Right kidney (tissue), 1 donor: ENCODE results near the gene EID3.
"Not testable (repeated sequence)": the region's sequence is repeated elsewhere in the genome, so short reads cannot be mapped to it uniquely, and the experiment has no call there.

Source experiments
- DNase-seq: peaks from one replicate; pipeline ENCODE4 v3.0.0-alpha.2; 2016

EID3 gene

DNA sequence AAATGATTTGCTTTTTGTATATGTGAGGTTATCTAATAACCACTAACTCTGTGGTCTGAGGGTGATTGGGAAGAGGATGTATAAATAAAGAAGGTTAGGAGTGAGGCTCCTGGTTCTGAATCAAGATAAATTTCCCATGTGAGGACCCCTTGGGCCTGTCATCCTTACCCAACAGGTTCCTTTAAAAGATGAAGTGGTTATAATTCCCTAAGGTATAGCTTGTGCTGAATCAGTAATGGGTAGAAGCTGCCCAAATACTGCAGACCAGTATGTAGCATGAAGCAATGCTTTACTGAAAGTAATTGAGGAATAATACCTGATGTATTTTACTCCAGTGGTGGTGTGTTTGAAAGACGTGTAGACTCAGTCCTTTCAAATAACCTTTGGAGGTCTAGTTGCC lies 8.7 kb downstream of the EID3 start:
- DNase-seq, result no peak

DNA sequence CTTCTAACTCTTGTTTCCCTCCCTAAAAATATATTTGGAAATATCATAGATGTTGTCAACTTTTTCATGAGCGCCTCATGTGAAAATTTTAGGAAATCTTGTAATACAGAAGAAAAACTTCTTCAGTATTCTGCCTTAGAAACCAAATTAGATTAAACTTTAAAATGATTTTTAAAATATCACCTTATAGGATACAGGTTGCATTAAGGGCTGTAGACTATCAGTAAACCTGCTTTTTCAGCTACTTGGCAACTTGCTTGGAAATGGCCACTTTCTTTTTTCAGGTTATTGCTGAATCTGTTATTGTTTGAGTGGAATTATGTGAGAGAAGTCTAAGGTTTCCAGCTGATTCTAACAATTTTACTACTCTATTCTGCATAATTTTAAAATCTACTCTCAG lies 9.1 kb downstream of the EID3 start:
- no peak for DNase-seq

DNA sequence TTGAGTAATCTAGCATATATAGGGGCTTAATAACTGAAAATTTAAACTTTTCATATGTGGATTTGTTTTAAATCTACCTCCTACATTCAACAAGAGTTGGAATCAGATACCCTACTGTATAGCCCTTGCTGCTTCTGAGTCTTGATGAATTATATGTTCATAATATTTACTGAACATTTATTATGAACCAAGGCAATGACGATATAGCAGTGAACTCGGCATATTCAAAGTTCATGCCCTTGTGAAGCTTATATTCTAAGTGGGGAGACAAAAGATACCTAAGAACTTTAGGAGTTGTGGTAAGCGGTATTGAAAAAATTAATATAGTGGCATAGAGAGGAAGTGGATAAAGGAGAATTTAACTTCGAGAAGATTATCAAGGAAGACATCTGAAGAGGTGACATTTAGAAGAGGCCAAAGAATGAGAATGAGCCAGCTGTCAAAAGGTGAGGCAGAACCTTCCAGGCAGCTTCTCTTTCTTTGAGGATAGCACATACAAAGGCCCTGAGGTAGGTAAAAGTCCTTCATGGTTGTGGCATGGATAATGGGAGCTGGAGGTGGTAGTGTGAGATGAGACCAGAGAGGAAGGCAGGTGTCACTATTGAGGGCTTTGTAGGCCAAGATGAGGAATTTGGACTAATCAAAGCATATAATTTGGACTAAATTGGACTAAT lies 10.2 kb downstream of the EID3 start:
- DNase-seq, result no peak

DNA sequence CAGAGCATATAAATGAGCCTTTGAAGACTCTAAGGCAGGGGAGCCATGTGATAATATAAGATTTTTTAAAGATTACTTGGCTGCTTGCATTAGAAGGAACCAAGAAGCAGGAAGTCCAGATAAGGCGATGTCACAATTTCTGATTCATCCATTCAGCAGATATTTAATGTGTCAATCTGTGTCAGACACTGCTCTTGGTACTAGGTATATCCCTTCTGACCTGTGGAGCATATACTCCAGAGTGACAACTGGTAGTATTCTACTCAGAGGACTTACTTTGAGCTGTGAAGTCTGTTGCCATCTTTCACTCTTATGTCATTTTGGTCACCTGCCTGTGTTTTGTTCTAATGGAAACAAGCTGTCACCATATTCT lies 10.7 kb downstream of the EID3 start:
- no peak for DNase-seq

DNA sequence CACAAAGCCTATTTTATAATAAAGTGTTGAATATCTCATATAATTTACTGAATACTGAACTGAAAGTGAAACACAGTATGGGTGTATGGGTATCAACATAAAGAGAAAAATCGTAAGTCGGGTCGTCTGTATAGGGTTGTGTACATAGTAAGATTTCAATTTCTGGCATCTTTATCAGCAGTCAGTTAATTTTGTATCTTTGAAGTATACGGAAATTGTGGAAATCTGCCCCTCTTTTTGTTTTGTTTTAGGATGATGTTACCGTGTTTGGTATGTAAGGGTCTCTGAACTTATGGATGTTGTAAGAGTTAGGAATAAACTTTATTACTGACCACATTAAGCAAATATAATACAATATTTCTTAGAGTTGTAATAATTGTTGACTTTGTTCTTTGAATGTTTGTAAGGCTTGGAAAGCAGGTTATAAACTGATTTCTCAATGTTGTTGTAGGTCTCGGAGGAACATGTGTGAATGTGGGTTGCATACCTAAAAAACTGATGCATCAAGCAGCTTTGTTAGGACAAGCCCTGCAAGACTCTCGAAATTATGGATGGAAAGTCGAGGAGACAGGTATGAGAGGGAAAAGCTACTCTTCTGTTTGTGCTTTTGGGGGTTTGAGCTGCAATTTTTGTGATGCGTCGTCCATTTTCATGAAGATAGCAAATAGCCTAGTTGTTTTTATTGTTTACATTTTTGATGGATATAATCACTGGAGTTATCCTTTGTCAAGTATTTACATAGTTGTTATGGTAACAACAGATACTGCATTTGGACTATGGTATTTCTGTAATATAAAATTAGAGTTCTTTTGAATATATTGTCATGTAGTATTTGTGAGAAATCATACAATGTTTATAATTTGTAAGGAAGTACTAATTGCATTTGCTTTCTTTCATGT lies 12.0 kb downstream of the EID3 start:
- DNase-seq, result no peak

DNA sequence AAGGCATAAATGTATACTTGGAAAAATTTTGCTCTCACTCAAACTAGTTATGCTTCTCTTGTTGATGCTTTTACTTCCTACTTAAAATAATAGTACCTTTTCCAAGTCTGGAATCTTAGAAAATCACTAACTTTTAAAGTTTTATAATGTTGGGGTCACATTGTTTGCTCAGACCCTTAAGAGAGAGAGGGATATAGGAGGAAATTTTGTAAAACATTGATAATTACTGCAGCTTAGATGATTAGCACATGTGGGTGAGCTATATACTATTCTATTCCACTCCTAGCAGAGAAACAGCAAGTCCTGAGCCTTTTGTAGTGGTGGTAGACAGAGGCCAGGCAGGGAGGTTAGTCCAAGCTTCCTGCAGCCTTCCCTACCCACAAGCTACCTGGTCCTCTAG lies 13.4 kb downstream of the EID3 start:
- DNase-seq, result no peak

DNA sequence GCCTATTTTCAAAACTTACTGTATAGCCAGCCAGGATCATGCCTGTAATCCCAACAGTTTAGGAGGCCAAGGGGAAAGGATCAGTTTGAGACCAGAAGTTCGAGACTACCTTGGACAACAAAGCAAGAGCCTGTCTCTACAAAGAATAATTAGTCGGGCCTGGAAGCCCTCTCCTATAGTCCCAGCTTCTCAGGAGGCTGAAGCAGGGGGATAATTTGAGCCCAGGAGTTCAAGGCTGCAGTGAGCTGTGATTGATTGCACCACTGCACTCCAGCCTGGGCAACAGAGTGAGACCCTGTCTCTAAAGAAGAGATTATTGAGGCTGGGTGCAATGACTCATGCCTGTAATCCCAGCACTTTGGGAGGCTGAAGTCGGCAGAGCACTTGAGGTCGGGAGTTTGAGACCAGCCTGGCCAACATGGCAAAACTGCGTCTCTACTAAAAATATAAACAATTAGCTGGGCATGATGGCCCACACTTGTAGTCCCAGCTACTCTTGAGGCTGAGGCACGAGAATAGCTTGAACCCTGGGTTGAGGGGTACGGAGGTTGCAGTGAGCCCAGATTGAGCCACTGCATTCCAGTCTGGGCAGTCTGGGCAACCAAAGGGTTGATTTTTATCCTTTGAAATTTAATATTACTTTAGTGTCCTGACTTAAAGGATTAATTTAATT lies 14.1 kb downstream of the EID3 start:
- no peak for DNase-seq

DNA sequence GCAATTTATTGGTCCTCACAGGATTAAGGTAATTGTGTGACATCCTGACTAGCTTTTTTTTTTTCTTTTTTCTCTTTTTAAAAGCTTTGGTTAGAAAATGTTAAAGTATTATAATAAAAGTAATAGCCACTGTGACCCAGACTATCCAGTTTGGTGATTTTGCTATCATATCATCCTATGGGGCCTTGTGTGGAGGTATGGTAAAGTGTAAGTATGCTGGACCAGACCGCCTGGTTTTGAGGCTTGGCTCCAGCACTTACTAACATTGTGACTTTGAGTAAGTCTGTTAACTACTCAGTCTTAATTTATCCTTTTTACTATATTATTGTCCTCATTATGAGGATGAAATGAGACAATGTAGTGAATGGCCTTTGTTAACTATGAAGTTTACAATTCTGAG lies 15.5 kb downstream of the EID3 start:
- DNase-seq, result no peak

DNA sequence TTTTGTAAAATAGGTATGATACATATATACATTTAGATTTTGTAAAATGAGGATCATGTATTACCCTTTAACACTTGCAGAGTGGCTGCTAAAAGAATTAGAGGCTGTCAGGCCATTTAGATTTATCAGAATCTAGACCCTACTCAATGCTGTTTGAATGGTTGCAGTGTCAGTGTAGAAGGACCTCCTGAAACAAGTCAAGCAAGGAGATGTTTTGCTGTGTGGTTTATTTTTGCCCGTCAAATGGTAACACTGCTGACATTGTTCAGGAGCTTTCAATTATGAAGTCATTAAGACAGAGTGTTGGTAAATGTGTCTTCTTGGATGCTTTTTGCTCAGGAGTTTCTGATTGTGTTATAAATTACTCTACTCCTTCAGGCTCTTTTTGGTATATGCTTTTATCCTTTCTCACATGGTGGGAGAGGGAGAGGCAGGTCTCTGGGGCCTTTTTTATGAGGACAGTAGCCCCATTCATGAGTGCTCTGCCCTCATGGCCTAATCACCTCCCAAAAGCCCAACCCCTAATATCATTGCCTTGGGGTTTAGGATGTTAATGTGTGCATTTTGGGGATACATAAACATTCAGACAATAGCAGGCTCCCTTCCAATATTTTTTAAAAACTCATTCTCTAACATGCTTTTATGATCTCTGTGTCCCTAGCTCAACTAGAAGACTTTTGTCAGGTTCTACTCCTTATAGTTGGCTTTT lies 16.5 kb downstream of the EID3 start:
- no peak for DNase-seq

DNA sequence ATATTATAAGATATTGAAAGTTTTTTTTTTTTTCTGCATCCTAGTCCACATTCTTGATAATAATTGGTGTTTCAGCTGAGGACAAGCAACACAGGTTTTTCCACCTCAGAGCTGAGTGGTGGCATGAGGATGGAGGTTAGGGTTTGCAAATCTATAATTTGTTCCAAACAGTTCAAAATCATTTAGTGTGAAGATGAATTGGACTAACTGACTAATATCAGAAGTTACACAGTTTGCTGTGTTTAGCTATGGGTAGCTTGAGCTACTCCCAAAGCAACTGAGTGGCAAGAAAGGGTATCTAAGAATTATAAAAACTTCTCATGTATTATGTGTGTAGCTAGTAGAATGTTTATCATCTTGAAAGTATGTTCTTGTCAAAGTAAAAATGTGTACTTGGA lies 17.1 kb downstream of the EID3 start:
- no peak for DNase-seq

DNA sequence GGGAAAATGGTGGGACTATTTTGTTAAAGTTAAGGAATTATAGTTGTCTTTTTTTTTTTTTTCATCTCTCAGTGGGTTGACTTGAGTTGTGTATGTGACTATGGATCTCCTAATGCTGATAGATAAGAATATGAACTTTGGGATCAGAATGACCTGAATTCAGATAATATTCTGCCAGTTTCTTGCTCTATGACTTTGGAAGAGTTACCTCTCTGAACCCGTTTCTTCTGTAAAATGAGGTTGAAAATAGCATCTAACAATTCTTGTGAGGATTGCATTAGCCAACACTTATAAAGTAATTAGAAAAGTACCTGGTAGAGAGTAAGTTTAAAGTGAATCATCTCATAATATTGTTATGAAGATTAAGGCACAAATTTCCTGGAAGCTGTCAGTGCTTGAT lies 18.4 kb downstream of the EID3 start:
- no peak for DNase-seq

DNA sequence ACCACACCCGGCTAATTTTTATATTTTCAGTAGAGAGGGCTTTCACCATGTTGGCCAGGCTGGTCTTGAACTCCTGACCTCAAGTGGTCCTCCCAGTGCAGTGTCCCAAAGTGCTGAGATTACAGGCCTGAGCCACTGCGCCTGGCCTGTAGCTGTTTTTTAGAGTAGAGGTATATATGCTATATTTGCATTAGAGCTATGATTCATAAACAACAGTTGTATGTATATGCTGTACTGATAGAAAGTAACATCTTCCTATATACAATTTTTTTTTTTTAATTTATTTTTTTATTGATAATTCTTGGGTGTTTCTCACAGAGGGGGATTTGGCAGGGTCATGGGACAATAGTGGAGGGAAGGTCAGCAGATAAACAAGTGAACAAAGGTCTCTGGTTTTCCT lies 19.0 kb downstream of the EID3 start:
- not testable (repeated sequence) for DNase-seq

DNA sequence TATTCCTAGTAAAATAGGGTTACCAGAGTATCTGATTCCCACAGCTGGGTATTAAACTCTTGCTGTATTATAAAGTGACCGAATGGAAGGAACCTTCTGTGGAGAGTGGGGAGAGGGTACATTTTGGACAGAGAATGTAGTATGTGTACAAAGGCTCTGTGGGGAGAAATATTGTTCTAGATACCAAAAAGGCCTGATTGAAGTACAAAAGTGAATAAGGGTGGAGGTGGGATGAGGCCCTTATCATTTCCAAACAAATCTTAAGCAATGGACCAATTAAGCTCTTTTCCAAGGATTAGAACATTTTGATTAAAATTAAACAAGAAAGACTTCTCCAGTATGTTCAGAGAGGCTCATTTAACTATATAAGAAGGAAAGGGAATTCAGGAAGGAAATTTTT lies 20.4 kb downstream of the EID3 start:
- no peak for DNase-seq

DNA sequence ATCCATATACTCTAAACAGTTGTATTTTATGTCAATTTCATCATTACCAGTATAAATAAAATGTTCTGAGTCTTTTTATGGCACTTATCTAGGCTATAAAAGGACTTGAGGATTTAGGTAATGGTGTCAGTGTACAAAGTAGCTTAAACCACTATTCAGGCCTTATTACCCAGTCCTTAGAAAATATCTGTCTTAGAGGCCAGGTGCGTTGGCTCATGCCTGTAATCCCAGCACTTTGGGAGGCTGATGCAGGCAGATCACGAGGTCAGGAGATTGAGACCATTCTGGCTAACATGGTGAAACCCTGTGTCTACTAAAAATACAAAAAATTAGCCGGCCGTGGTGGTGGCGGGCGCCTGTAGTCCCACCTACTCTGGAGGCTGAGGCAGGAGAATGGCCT lies 24.7 kb downstream of the EID3 start:
- DNase-seq, result not testable (repeated sequence)

DNA sequence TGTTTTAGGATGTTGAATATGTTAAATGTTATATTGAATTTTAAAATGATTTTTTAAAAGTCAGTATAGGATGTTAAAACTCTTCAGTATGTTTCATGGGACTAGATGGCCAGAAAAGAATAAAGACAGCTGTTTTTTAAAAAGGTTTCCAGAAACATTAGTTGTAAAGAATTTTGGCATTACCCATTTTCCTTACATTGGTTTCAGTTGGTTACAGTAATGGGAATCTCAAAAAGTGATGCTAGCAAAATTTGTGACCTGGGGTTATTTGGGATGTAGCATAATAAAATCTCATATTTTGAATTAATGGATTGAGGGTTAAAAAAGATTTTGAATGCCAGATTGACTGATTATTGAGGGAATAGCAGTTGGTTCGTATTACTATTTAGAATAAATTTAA lies 25.3 kb downstream of the EID3 start:
- DNase-seq, result no peak

DNA sequence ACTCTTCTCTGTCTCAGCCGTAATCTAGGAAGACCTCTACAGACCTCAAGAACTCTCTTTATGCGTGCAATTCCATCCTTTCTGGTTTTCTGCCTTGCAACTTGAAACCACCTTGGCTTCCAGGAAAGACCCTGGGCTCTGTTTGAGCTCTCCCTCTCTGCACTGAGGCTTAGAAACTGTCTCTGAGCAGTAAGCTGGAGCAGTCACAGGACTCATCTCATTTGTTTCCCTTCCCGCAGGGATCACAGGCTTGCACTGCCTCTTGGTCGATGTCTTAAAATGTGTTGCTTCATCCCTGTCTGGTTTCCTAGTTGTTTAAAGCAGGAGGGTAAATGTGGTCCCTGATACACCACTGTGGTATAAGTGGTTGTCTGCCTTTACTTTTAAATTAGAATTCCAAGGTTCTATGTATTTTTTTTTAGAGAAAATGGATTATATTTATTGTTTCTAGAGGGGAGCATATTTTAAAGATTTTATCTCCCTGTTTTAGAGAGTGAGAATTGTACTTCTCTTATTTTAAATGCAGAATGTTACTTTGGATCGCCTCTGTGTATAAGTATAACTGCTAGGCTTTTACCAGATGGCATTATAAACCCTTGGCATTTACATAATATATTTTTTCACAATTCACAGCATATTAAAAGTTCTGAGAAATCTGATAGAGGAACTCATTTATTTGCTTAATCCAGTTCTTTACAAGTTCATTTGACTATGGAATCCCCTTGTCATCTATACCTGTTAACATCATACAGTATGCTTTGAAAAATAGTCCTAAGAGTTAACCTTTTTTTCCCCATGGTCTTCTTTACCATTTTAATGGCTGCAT lies 26.4 kb downstream of the EID3 start:
- no peak for DNase-seq

DNA sequence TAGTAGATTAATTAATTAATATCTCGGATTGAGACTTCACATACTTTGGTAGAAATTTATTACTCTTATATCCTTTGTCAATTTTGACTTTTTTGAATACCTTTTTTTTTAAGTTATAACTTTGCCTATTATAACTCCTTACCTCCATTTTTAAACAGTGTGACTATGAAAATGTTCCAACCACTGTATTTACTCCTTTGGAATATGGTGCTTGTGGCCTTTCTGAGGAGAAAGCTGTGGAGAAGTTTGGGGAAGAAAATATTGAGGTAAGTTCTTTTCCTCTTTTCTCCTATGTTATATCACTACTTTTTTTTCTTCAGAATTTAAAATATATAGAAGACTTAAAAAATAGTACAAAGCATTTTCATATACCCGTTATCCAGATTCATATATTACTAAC lies 27.8 kb downstream of the EID3 start:
- no peak for DNase-seq

DNA sequence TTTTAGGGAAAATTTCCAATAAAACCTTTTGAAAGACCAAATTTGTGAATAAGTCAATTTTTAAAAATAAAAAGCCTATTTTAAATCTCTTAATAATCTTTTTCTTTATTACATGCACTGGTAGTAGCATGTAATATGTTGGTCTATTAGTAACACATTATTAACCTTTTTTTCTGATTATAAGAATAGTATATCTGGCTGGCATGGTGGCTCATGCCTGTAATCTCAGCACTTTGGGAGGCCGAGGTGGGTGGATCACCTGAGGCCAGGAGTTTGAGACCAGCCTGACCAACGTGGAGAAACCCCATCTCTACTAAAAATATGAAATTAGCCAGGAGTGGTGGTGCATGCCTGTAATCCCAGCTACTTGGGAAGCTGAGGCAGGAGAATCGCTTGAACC lies 28.7 kb downstream of the EID3 start:
- DNase-seq, result not testable (repeated sequence)

DNA sequence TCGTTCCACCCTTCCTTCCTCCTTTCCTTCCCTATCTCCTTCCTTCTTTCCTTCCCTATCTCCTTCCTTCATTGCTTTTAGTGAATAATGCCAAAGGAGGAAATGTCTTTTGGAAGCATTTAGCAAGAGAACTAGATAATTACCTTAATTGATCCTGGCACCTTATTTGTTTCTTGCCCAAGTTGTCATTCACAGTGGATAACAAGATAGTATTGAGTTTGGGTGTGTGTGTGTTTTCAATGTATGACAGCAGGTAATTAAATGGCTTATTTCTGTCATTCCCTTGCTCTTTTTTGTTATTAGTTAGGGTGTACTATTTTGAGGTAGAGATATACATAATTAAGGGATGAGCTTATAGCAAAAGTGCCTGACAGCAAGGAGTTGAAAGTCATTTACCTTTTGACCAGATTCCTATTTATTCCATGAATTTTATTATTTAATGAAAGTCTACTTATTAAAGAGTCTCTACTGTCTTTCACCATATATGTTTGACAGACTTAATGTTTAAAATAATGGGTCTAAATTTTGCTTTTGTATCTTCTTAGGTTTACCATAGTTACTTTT lies 30.2 kb downstream of the EID3 start:
- no peak for DNase-seq

DNA sequence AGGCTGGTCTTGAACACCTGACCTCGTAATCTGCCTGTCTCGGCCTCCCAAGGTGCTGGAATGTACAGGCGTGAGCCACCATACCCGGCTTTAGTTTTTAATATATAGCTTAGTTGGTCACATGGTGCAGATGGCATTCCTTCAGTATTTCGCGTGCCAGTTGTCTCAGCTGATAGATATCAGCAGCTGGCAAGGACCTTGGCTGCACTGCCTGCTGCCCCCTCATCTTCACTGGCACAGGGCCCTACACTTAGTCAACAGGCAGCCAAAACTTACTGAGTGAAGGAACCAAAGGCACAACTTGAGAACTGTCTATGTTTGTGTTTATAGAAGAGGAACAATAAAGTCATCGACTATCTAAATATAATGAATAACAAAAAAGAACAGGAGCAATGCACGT lies 31.0 kb downstream of the EID3 start:
- DNase-seq, result no peak

DNA sequence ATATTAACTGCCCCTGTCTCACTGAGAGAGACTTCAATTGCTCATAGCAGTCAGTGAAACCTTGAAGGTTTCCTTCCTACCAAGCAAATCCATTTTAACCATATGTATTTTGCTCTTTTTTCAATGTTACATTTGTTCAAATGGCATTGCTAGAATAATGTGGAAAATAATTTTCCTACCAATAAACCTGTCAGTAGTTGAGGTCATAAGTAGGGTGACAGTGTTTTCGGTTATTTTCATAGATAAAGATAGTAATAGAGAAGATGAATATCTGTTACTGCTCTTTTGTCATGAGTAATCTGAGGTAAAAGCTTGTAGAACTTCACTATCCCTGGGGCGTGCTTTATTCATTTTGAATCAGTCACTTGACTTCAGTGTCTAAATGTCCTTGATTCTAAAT lies 32.6 kb downstream of the EID3 start:
- DNase-seq, result no peak
